IMR-90 (cell line): Measurements from ENCODE around the gene SECTM1. TPM values are rescaled to one million over a fixed set of nuclear protein-coding genes. Genes with fewer than 3 reads are reported as not detected.

ENCODE experiments used
- ATAC-seq: fragments of 200-7000 bp; cut with Tn5 transposase; 2 replicates; pipeline ENCODE4 v1.9.1; 2020; ENCODE audit warnings: low read depth, mild to moderate bottlenecking, moderate library complexity
- BruUV-seq: library from RNA; stranded (reverse); fragments of 400-500 nt; replicated peaks from 2 replicates; lab custom pipeline; 2021; lab: Mats Ljungman, UMichigan
- CTCF ChIA-PET: fragments of 300-600 bp; formaldehyde crosslinking; extraction: SDS; loops from one replicate; lab custom pipeline; 2021; ENCODE audit warnings: antibody characterized with exemption; lab: Yijun Ruan, JAX
- POLR2A ChIA-PET: fragments of 300-600 bp; sonication (Branson Sonifier 250); formaldehyde crosslinking; loops from one replicate; lab custom pipeline; 2022; ENCODE audit warnings: antibody characterized with exemption; ENCODE audit not compliant: unreplicated experiment; lab: Charles Lee
- DNase-seq: peaks from one replicate; pipeline ENCODE4 v3.0.0; 2013
- H2AFZ ChIP-seq: replicated peaks from 2 replicates; pipeline ENCODE3; 2013; ENCODE audit warnings: low read length, mild to moderate bottlenecking; ENCODE audit not compliant: poor library complexity
- H2AK5ac ChIP-seq: 2 replicates; pipeline ENCODE4 v1.6.1; 2013; ENCODE audit warnings: low read depth, low read length, inconsistent platforms
- H2AK9ac ChIP-seq: replicated peaks from 2 replicates; pipeline ENCODE3; 2013; ENCODE audit warnings: mild to moderate bottlenecking, low read depth, low read length, moderate library complexity; ENCODE audit not compliant: poor library complexity
- H2BK120ac ChIP-seq: 2 replicates; pipeline ENCODE4 v1.6.1; 2013; ENCODE audit warnings: low read depth, low read length, inconsistent platforms
- H2BK15ac ChIP-seq: 3 replicates; pipeline ENCODE4 v1.6.1; 2013; ENCODE audit warnings: low read depth, low read length, inconsistent platforms
- H2BK20ac ChIP-seq: 2 replicates; pipeline ENCODE4 v1.6.1; 2013; ENCODE audit warnings: low read depth, mild to moderate bottlenecking, inconsistent platforms, low read length, moderate library complexity
- H2BK5ac ChIP-seq: 2 replicates; pipeline ENCODE4 v1.6.1; 2013; ENCODE audit warnings: mild to moderate bottlenecking, low read depth, low read length, inconsistent platforms; ENCODE audit not compliant: poor library complexity, severe bottlenecking
- H3K14ac ChIP-seq: replicated peaks from 2 replicates; pipeline ENCODE4 v1.6.1; 2013; ENCODE audit warnings: low read depth, low read length, inconsistent platforms
- H3K18ac ChIP-seq: 2 replicates; pipeline ENCODE4 v1.6.1; 2013; ENCODE audit warnings: low read depth, low read length, control low read depth
- H3K23ac ChIP-seq: 2 replicates; pipeline ENCODE4 v1.6.1; 2013; ENCODE audit warnings: low read depth, low read length, inconsistent platforms
- H3K27ac ChIP-seq: 2 replicates; pipeline ENCODE4 v1.5.1; 2013; ENCODE audit warnings: mild to moderate bottlenecking, control low read depth, low read length; ENCODE audit not compliant: insufficient read depth
- H3K27me3 ChIP-seq: 2 replicates; pipeline ENCODE4 v1.6.1; 2013; ENCODE audit warnings: low read length; ENCODE audit not compliant: control insufficient read depth, insufficient read depth
- H3K36me3 ChIP-seq: 2 replicates; pipeline ENCODE4 v1.6.1; 2013; ENCODE audit warnings: low read length, mixed read lengths; ENCODE audit not compliant: control insufficient read depth, insufficient read depth
- H3K4ac ChIP-seq: 2 replicates; pipeline ENCODE4 v1.6.1; 2013; ENCODE audit warnings: low read depth, low read length, inconsistent platforms
- H3K4me1 ChIP-seq: 2 replicates; pipeline ENCODE4 v1.6.1; 2013; ENCODE audit warnings: low read length, mixed read lengths; ENCODE audit not compliant: control insufficient read depth, insufficient read depth
- H3K4me2 ChIP-seq: 2 replicates; pipeline ENCODE4 v1.6.1; 2013; ENCODE audit warnings: low read depth, mild to moderate bottlenecking, control low read depth, low read length, moderate library complexity
- H3K4me3 ChIP-seq: 2 replicates; pipeline ENCODE4 v1.5.1; 2013; ENCODE audit warnings: low read depth, mild to moderate bottlenecking, control low read depth, low read length, moderate library complexity; ENCODE audit not compliant: insufficient read depth
- H3K56ac ChIP-seq: 2 replicates; pipeline ENCODE4 v1.6.1; 2013; ENCODE audit warnings: low read length, inconsistent platforms; ENCODE audit not compliant: insufficient read depth; ENCODE audit errors: extremely low read depth
- H3K79me1 ChIP-seq, 2 experiments: 2 replicates each; pipeline ENCODE4 v1.6.1; 2013; ENCODE audit warnings: low read length in 2 of 2, inconsistent platforms in 1 of 2, low read depth in 1 of 2
- H3K9ac ChIP-seq: 2 replicates; pipeline ENCODE4 v1.6.1; 2013; ENCODE audit warnings: low read depth, low read length, control low read depth
- H3K9me1 ChIP-seq: 2 replicates; pipeline ENCODE4 v1.6.1; 2013; ENCODE audit warnings: low read length, inconsistent platforms; ENCODE audit not compliant: insufficient read depth
- H3K9me3 ChIP-seq: 2 replicates; pipeline ENCODE4 v1.6.1; 2013; ENCODE audit warnings: low read length; ENCODE audit not compliant: control insufficient read depth, insufficient read depth
- H4K20me1 ChIP-seq: 2 replicates; pipeline ENCODE4 v1.6.1; 2013; ENCODE audit warnings: low read length, inconsistent platforms; ENCODE audit not compliant: insufficient read depth
- H4K5ac ChIP-seq: 2 replicates; pipeline ENCODE4 v1.6.1; 2013; ENCODE audit warnings: mild to moderate bottlenecking, low read depth, low read length, control low read depth
- H4K8ac ChIP-seq, 2 experiments: 2 replicates each; pipeline ENCODE4 v1.6.1; 2013; ENCODE audit warnings: low read depth in 2 of 2, low read length in 2 of 2, control low read depth in 1 of 2, inconsistent platforms in 1 of 2
- H4K91ac ChIP-seq: 2 replicates; pipeline ENCODE4 v1.6.1; 2013; ENCODE audit warnings: low read depth, low read length, inconsistent platforms; ENCODE audit not compliant: insufficient read depth
- BHLHE40 ChIP-seq: fragments of 150-350 bp; IDR thresholded peaks from 2 replicates; pipeline ENCODE4 v1.6.1; 2016; ENCODE audit warnings: mild to moderate bottlenecking, low read depth, low read length
- CHD1 ChIP-seq: IDR thresholded peaks from 2 replicates; pipeline ENCODE4 v1.6.1; 2012; ENCODE audit warnings: low read depth, low read length, improper control_type of control experiment
- MAFK ChIP-seq: IDR thresholded peaks from 2 replicates; pipeline ENCODE4 v1.6.1; 2012; ENCODE audit warnings: low read depth, low read length, improper control_type of control experiment
- MAZ ChIP-seq: IDR thresholded peaks from 2 replicates; pipeline ENCODE4 v1.6.1; 2012; ENCODE audit warnings: low read depth, mild to moderate bottlenecking, low read length, improper control_type of control experiment, moderate library complexity, borderline replicate concordance
- MXI1 ChIP-seq: IDR thresholded peaks from 2 replicates; pipeline ENCODE4 v1.6.1; 2012; ENCODE audit warnings: low read depth, mild to moderate bottlenecking, low read length, moderate library complexity, borderline replicate concordance
- RAD21 ChIP-seq: IDR thresholded peaks from 2 replicates; pipeline ENCODE4 v1.6.1; 2012; ENCODE audit warnings: low read length, improper control_type of control experiment
- RCOR1 ChIP-seq: IDR thresholded peaks from 2 replicates; pipeline ENCODE4 v1.6.1; 2012; ENCODE audit warnings: mild to moderate bottlenecking, low read length, improper control_type of control experiment; ENCODE audit not compliant: insufficient replicate concordance
- WGBS, 2 experiments: methylation state at CpG; one replicate each; pipeline versions ENCODE4 v1.1.5 to v1.1.7; 2013; ENCODE audit warnings: missing lambda C conversion rate in 2 of 2; ENCODE audit not compliant: insufficient read length in 1 of 2; ENCODE audit errors: extremely low coverage in 2 of 2; 5-methylcytosine and 5-hydroxymethylcytosine counted together
- dilution Hi-C: fragments of 300-500 bp; cut with HindIII; formaldehyde crosslinking; loops from one replicate; pipeline ENCODE4 v1.14.3; 2018; ENCODE audit warnings: low sequenced_read_pairs; ENCODE audit not compliant: unreplicated experiment
- in situ Hi-C: fragments of 300-500 bp; cut with MboI; formaldehyde crosslinking; loops from 3 replicates; pipeline ENCODE4 v1.14.3; 2019; ENCODE audit warnings: low sequenced_read_pairs, inconsistent platforms, mixed read lengths
- intact Hi-C: fragments of 100-400 bp; cut with micrococcal nuclease; formaldehyde crosslinking; loops from 2 replicates; pipeline ENCODE4 v1.10.0; 2022
- polyA plus RNA-seq, 3 experiments: library from polyadenylated mRNA; depleted of rRNA; stranded (reverse); fragments of >200 nt; gene quantifications; 2 replicates each; pipeline ENCODE4 v1.2.3, GENCODE V29; 2012; ENCODE audit warnings: low replicate concordance in 1 of 3
- total RNA-seq: library from RNA; depleted of rRNA; stranded (reverse); fragments of >200 nt; gene quantifications from 2 replicates; pipeline ENCODE4 v1.2.3, GENCODE V29; 2012
- TF ChIP-seq, protein P1 (sequence below): fragments of 150-350 bp; IDR thresholded peaks from 2 replicates; pipeline ENCODE4 v1.6.1; 2017; ENCODE audit warnings: mild to moderate bottlenecking, antibody characterized with exemption, low read length, low read depth

The SECTM1 gene
- total and polyA plus RNA-seq, 2 of the 4 experiments (the other 2 are of a cell fraction): 2.3 to 4.4 TPM

DNA sequence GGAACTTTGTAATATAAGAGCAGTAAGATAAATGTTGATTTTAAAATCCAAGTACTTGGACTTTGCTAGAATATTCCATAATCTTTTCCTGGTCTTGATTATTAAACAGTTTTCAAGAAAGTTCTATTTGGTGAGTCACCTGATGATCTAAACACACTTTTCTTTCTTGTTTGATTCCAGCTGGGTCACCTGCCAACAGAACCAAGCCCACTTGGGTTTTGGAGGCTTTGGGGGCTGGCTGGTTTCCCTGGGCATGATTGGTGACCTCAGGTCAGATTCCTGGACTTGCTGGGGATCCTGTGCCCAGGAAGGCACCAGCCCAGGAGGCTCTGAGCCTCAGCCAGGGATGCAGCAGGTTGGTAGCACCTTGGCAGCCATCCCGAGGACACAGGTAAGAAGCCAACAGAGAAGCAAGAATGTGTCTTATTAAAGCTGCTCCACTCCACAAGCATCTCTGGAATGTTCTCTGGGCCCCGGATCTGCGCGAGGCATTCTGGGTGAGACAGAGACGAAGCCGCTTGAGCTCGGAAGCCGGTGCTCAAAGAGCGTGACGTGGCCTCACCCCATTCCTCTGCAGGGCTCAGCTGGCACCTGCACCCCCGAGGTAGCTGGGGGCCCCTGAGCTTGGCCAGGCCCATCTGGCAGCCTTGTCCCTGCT, 22.3 kb upstream of the SECTM1 start:
- H4K8ac ChIP-seq: no peak overlapping the region
- no peak overlapping the region for H2AK5ac ChIP-seq
- DNase-seq (no peak), ATAC-seq (no peak)
- no peak overlapping the region for H2BK5ac ChIP-seq
- H3K4ac ChIP-seq: no peak overlapping the region
- no peak overlapping the region for H4K91ac ChIP-seq
- BruUV-seq: no TSS peak
- H2AFZ ChIP-seq: no peak overlapping the region
- no peak overlapping the region for H3K56ac ChIP-seq
- in situ Hi-C loops: loop anchor here (10.0 kb wide), 2 partner anchors 199 to 419 kb away; no protein-coding TSS in a partner anchor
- no peak overlapping the region for H3K23ac ChIP-seq
- POLR2A ChIA-PET: no interaction called here
- H3K4me3 ChIP-seq: no peak overlapping the region
- intact Hi-C loops: no loop called here
- H3K14ac ChIP-seq: no peak overlapping the region
- no peaks in the 10 kb centered on the region for H3K79me1 ChIP-seq
- CTCF ChIA-PET: no interaction called here
- WGBS, 2 experiments: 85% methylated on average over 4 of the region's 11 CpGs; no CpG with 5 or more reads in 1 of the 2 experiments
- no peaks in the 10 kb centered on the region for H3K9me1 ChIP-seq
- H2AK9ac ChIP-seq: no peak overlapping the region
- peaks cover 5% of the 10 kb centered on the region; the same call in 1 of the 2 replicates for H3K4me1 ChIP-seq
- H3K4me2 ChIP-seq: no peak overlapping the region
- no peak overlapping the region for H2BK20ac ChIP-seq
- H3K18ac ChIP-seq: no peak overlapping the region
- no peak for TF ChIP-seq MXI1
- no peak for TF ChIP-seq MAZ
- TF ChIP-seq CHD1: no peak
- no peak for TF ChIP-seq MAFK
- TF ChIP-seq RCOR1: no peak
- TF ChIP-seq, protein P1, sequence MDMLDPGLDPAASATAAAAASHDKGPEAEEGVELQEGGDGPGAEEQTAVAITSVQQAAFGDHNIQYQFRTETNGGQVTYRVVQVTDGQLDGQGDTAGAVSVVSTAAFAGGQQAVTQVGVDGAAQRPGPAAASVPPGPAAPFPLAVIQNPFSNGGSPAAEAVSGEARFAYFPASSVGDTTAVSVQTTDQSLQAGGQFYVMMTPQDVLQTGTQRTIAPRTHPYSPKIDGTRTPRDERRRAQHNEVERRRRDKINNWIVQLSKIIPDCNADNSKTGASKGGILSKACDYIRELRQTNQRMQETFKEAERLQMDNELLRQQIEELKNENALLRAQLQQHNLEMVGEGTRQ: no peak
- TF ChIP-seq RAD21: no peak
- no peak for TF ChIP-seq BHLHE40
- H2BK15ac ChIP-seq: no peak overlapping the region
- H4K5ac ChIP-seq: no peak overlapping the region
- dilution Hi-C loops: no loop called here
- no peaks in the 10 kb centered on the region for H3K36me3 ChIP-seq
- peaks cover 7% of the 10 kb centered on the region; the same call in 1 of the 2 replicates for H4K20me1 ChIP-seq
- H3K27ac ChIP-seq: no peak overlapping the region
- H3K27me3 ChIP-seq: peaks cover 25% of the 10 kb centered on the region; the same call in 1 of the 2 replicates
- H3K9me3 ChIP-seq: no peaks in the 10 kb centered on the region
- no peak overlapping the region for H2BK120ac ChIP-seq
- no peak overlapping the region for H3K9ac ChIP-seq
